OCI-LY3 (cell line): ENCODE results near the gene PDLIM4.
A peak's percentile ranks its signal among the peaks of the same experiment; 100 is the strongest.

Experiments
- H2AFZ ChIP-seq: fragments of 200-600, 300-600 bp; shearing (Covaris generic); 2 replicates; pipeline ENCODE4 v1.6.0; 2014; ENCODE audit warnings: antibody characterized with exemption, low read depth, low read length
- H3K27ac ChIP-seq: fragments of 200-600, 300-600 bp; sonication (generic); 2 replicates; pipeline ENCODE4 v1.5.1; 2014; ENCODE audit warnings: mild to moderate bottlenecking, low read length, moderate library complexity, mixed read lengths
- H3K27me3 ChIP-seq: fragments of 200-600, 300-600 bp; sonication (generic); 2 replicates; pipeline ENCODE4 v1.6.1; 2014; ENCODE audit warnings: low read depth, low read length, mixed read lengths
- H3K36me3 ChIP-seq: fragments of 200-600, 300-600 bp; sonication (generic); replicated peaks from 2 replicates; pipeline ENCODE3; 2014; ENCODE audit warnings: low read depth, low read length, mixed read lengths
- H3K4me1 ChIP-seq: fragments of 300-600, 200-600 bp; sonication (generic); 2 replicates; pipeline ENCODE4 v1.6.1; 2014; ENCODE audit warnings: low read length, mixed read lengths
- H3K4me2 ChIP-seq: fragments of 200-600, 300-600 bp; sonication (generic); 2 replicates; pipeline ENCODE4 v1.6.1; 2014; ENCODE audit warnings: low read length, mixed read lengths
- H3K4me3 ChIP-seq: fragments of 300-600, 200-600 bp; sonication (generic); 2 replicates; pipeline ENCODE4 v1.5.1; 2014; ENCODE audit warnings: antibody characterized with exemption, mild to moderate bottlenecking, low read length, moderate library complexity
- H3K79me2 ChIP-seq: fragments of 300-600, 200-600 bp; shearing (Covaris generic); 2 replicates; pipeline ENCODE4 v1.6.1; 2014; ENCODE audit warnings: mild to moderate bottlenecking, low read length, mixed read lengths
- H3K9ac ChIP-seq: fragments of 300-600, 200-600 bp; shearing (Covaris generic); 2 replicates; pipeline ENCODE4 v1.6.0; 2014; ENCODE audit warnings: mild to moderate bottlenecking, low read length, moderate library complexity
- H3K9me3 ChIP-seq: fragments of 200-600, 300-600 bp; shearing (Covaris generic); 2 replicates; pipeline ENCODE4 v1.6.1; 2014; ENCODE audit warnings: low read length, mixed read lengths; ENCODE audit not compliant: insufficient read depth
- H4K20me1 ChIP-seq: fragments of 200-600, 300-600 bp; sonication (generic); 2 replicates; pipeline ENCODE4 v1.6.1; 2016; ENCODE audit warnings: low read length, mixed read lengths; ENCODE audit not compliant: insufficient read depth
- CTCF ChIP-seq: fragments of 200-600, 300-600 bp; sonication (generic); IDR thresholded peaks from 2 replicates; pipeline ENCODE4 v1.5.1; 2014; ENCODE audit warnings: antibody characterized with exemption, low read length, low read depth
- EZH2phosphoT487 ChIP-seq: fragments of 200-600 bp; shearing (Covaris generic); IDR thresholded peaks from 2 replicates; pipeline ENCODE4 v1.6.1; 2018; ENCODE audit warnings: antibody characterized with exemption, mixed run types, low read depth

Gene PDLIM4

GRCh38 chr5:132293992-132294727, 36.7 kb downstream of the PDLIM4 start, which contains the start of gene SLC22A4:
SLC22A4 (plus strand) TSS chr5:132294394; CDS start chr5:132294617, 223 bp downstream.
- Histone ChIP-seq H3K79me2 (no peaks in the 10 kb centered on the region), H3K4me1 (peaks cover 9% of the 10 kb centered on the region), H3K4me3 (peak within 1 kb of the TSS; percentile 96), H3K4me2 (peak within 1 kb of the TSS; percentile 87), H3K9ac (peak within 1 kb of the TSS; percentile 91), H2AFZ (peak within 1 kb of the TSS; percentile 98), H3K36me3 (no peaks in the 10 kb centered on the region), H3K27ac (peak within 1 kb of the TSS; percentile 20; the same call in 1 of the 2 replicates), H3K9me3 (no peaks in the 10 kb centered on the region), H3K27me3 (no peaks in the 10 kb centered on the region), H4K20me1 (no peaks in the 10 kb centered on the region)
- no peak for TF ChIP-seq EZH2phosphoT487
- no peak for TF ChIP-seq CTCF

GRCh38 chr5:132294728-132295504, 37.4 kb downstream of the PDLIM4 start:
- Histone ChIP-seq H3K4me1 (peaks cover 9% of the 10 kb centered on the region), H3K36me3 (no peaks in the 10 kb centered on the region), H3K4me2 (no peak overlapping the region), H3K9me3 (no peaks in the 10 kb centered on the region), H3K4me3 (peak overlapping the region; percentile 96; the same call in 1 of the 2 replicates), H3K9ac (no peak overlapping the region), H2AFZ (no peak overlapping the region), H4K20me1 (no peaks in the 10 kb centered on the region), H3K27me3 (no peaks in the 10 kb centered on the region), H3K27ac (no peak overlapping the region), H3K79me2 (no peaks in the 10 kb centered on the region)
- TF ChIP-seq EZH2phosphoT487 (no peak), CTCF (no peak)

- Histone ChIP-seq H3K4me3 (no peak overlapping the region), H3K9ac (no peak overlapping the region)
Measured at GRCh38 chr5:132295505-132296411, 38.3 kb downstream of the PDLIM4 start.

More at GRCh38 chr5:132295505-132296411, 38.3 kb downstream of the PDLIM4 start:
- H2AFZ ChIP-seq, result no peak overlapping the region
- H3K27me3 ChIP-seq, result no peaks in the 10 kb centered on the region
- no peaks in the 10 kb centered on the region for H3K36me3 ChIP-seq
- H3K79me2 ChIP-seq, result no peaks in the 10 kb centered on the region
- peaks cover 9% of the 10 kb centered on the region for H3K4me1 ChIP-seq
- H4K20me1 ChIP-seq, result no peaks in the 10 kb centered on the region
- no peak for TF ChIP-seq EZH2phosphoT487
- no peak for TF ChIP-seq CTCF
- H3K4me2 ChIP-seq, result no peak overlapping the region
- no peaks in the 10 kb centered on the region for H3K9me3 ChIP-seq
- H3K27ac ChIP-seq, result no peak overlapping the region
